Activated CD8-positive, alpha-beta memory T cell treated with anti-CD3 and anti-CD28 coated beads, Interleukin-2, amount 10 ng/mL, durations not matched to agents 7 days and 5 days (primary cell): ENCODE results near the gene ZBTB17. TPM values are rescaled to one million over a fixed set of nuclear protein-coding genes. Genes with fewer than 3 reads are reported as not detected.
A peak's percentile ranks its signal among the peaks of the same experiment; 100 is the strongest.

Experiments
- ATAC-seq: fragments of 150-1000 bp; cut with Tn5 transposase; one replicate; pipeline ENCODE4 v1.10.0; 2021; ENCODE audit warnings: moderate library complexity
- CTCF ChIA-PET: fragments of 350-600 bp; sonication (Branson Sonifier 250); formaldehyde crosslinking; loops from one replicate; lab custom pipeline; 2021; ENCODE audit warnings: antibody characterized with exemption; lab: Charles Lee
- DNase-seq: peaks from one replicate; pipeline ENCODE4 v3.0.0-alpha.2; 2020
- H3K27ac Mint-ChIP-seq: one replicate; pipeline ENCODE4 v1.8.0; 2021; ENCODE audit warnings: mild to moderate bottlenecking, mixed read lengths
- H3K27me3 Mint-ChIP-seq: one replicate; pipeline ENCODE4 v1.8.0; 2021; ENCODE audit warnings: mixed read lengths
- H3K36me3 Mint-ChIP-seq: one replicate; pipeline ENCODE4 v1.8.0; 2021; ENCODE audit warnings: mild to moderate bottlenecking, mixed read lengths
- H3K4me1 Mint-ChIP-seq: one replicate; pipeline ENCODE4 v1.8.0; 2021; ENCODE audit warnings: mixed read lengths
- H3K4me3 Mint-ChIP-seq: one replicate; pipeline ENCODE4 v1.8.0; 2021; ENCODE audit warnings: mild to moderate bottlenecking, moderate library complexity, mixed read lengths
- H3K9me3 Mint-ChIP-seq: one replicate; pipeline ENCODE4 v1.8.0; 2022; ENCODE audit warnings: low read depth, mixed read lengths
- total RNA-seq, 2 experiments: library from RNA; stranded (reverse); gene quantifications; one replicate each; pipeline ENCODE4 v1.2.3, GENCODE V29; 2021

The ZBTB17 gene
- total RNA-seq, 2 experiments from 2014 or later, result 55.8 to 68.8 TPM

GRCh38 chr1:15969321-15969880, 6.5 kb downstream of the ZBTB17 start:
- DNase-seq (no peak), ATAC-seq (no peak)
- H3K4me1 Mint-ChIP-seq, result peaks cover 55% of the 10 kb centered on the region
- H3K36me3 Mint-ChIP-seq, result peaks cover 60% of the 10 kb centered on the region
- no peak overlapping the region for H3K27ac Mint-ChIP-seq
- CTCF ChIA-PET, result interaction anchor here (0.6 kb wide), 1 partner anchor 73 kb away, joined by 3 read pairs; no protein-coding TSS in a partner anchor
- no peaks in the 10 kb centered on the region for H3K27me3 Mint-ChIP-seq
- H3K9me3 Mint-ChIP-seq, result no peaks in the 10 kb centered on the region
- H3K4me3 Mint-ChIP-seq, result no peak overlapping the region

- H3K4me1 Mint-ChIP-seq, result peaks cover 60% of the 10 kb centered on the region
- H3K27me3 Mint-ChIP-seq, result no peaks in the 10 kb centered on the region
- H3K27ac Mint-ChIP-seq, result no peak overlapping the region
- ATAC-seq, result no peak
- no peaks in the 10 kb centered on the region for H3K9me3 Mint-ChIP-seq
- DNase-seq, result no peak
- H3K36me3 Mint-ChIP-seq, result peaks cover 59% of the 10 kb centered on the region
- H3K4me3 Mint-ChIP-seq, result no peak overlapping the region
- CTCF ChIA-PET, result interaction anchor here (1.3 kb wide), 1 partner anchor 135 kb away, joined by 4 read pairs; no protein-coding TSS in a partner anchor
Observed at GRCh38 chr1:15968172-15968571, 7.7 kb downstream of the ZBTB17 start.

- peak overlapping the region; percentile 51 for H3K27ac Mint-ChIP-seq
- no peak for DNase-seq
- CTCF ChIA-PET, result interaction anchor here (1.3 to 2.2 kb wide), 2 partner anchors 9 to 133 kb away, joined by 4 to 9 read pairs; partner anchors contain the start of gene ZBTB17
- ATAC-seq, result no peak
- no peak overlapping the region for H3K4me3 Mint-ChIP-seq
- no peaks in the 10 kb centered on the region for H3K9me3 Mint-ChIP-seq
- H3K27me3 Mint-ChIP-seq, result no peaks in the 10 kb centered on the region
- H3K36me3 Mint-ChIP-seq, result peaks cover 46% of the 10 kb centered on the region
- peaks cover 66% of the 10 kb centered on the region for H3K4me1 Mint-ChIP-seq
Observed at GRCh38 chr1:15966956-15967344, 9.0 kb downstream of the ZBTB17 start.

GRCh38 chr1:15966081-15966955, 9.6 kb downstream of the ZBTB17 start:
- ATAC-seq (peak; percentile 84), DNase-seq (peak; percentile 90)
- Mint-ChIP-seq H3K27me3 (no peaks in the 10 kb centered on the region), H3K9me3 (no peaks in the 10 kb centered on the region), H3K4me3 (peak overlapping the region; percentile 37), H3K4me1 (peaks cover 65% of the 10 kb centered on the region), H3K36me3 (peaks cover 46% of the 10 kb centered on the region), H3K27ac (peak overlapping the region; percentile 80)
- CTCF ChIA-PET, result interaction anchor here (1.1 to 2.2 kb wide), 2 partner anchors 10 to 151 kb away, joined by 5 to 9 read pairs; partner anchors contain the start of gene ZBTB17

GRCh38 chr1:15965228-15965767, 10.6 kb downstream of the ZBTB17 start:
- Mint-ChIP-seq H3K27me3 (no peaks in the 10 kb centered on the region), H3K4me1 (peaks cover 65% of the 10 kb centered on the region), H3K27ac (peak overlapping the region; percentile 80), H3K36me3 (peaks cover 42% of the 10 kb centered on the region), H3K4me3 (peak overlapping the region; percentile 37), H3K9me3 (no peaks in the 10 kb centered on the region)
- CTCF ChIA-PET, result interaction anchor here (1.1 to 2.2 kb wide), 4 partner anchors 11 to 641 kb away, joined by 3 to 9 read pairs (median 4); partner anchors contain the start of gene ZBTB17
- DNase-seq, result no peak
- ATAC-seq, result no peak

- peaks cover 34% of the 10 kb centered on the region for H3K36me3 Mint-ChIP-seq
- peaks cover 68% of the 10 kb centered on the region for H3K4me1 Mint-ChIP-seq
- DNase-seq (no peak), ATAC-seq (peak; percentile 42)
- no peaks in the 10 kb centered on the region for H3K27me3 Mint-ChIP-seq
- peak overlapping the region; percentile 53 for H3K4me3 Mint-ChIP-seq
- CTCF ChIA-PET, result interaction anchor here (0.6 to 1.9 kb wide), 8 partner anchors 10 to 640 kb away, joined by 3 to 5 read pairs (median 3); partner anchors contain the start of gene SPEN
- no peaks in the 10 kb centered on the region for H3K9me3 Mint-ChIP-seq
- peak overlapping the region; percentile 80 for H3K27ac Mint-ChIP-seq
Observed at GRCh38 chr1:15963968-15964648, 11.8 kb downstream of the ZBTB17 start.

GRCh38 chr1:15963363-15963967, 12.4 kb downstream of the ZBTB17 start:
- CTCF ChIA-PET, result interaction anchor here (0.6 to 2.1 kb wide), 7 partner anchors 9 to 148 kb away, joined by 3 to 8 read pairs (median 3); partner anchors contain the start of gene SPEN
- Mint-ChIP-seq H3K27me3 (no peaks in the 10 kb centered on the region), H3K27ac (peak overlapping the region; percentile 19), H3K4me3 (peak overlapping the region; percentile 1), H3K36me3 (peaks cover 27% of the 10 kb centered on the region), H3K9me3 (no peaks in the 10 kb centered on the region), H3K4me1 (peaks cover 65% of the 10 kb centered on the region)
- ATAC-seq (no peak), DNase-seq (no peak)

GRCh38 chr1:15962671-15963362, 13.1 kb downstream of the ZBTB17 start:
- Mint-ChIP-seq H3K4me1 (peaks cover 62% of the 10 kb centered on the region), H3K27ac (no peak overlapping the region), H3K36me3 (peaks cover 21% of the 10 kb centered on the region), H3K9me3 (no peaks in the 10 kb centered on the region), H3K27me3 (no peaks in the 10 kb centered on the region), H3K4me3 (no peak overlapping the region)
- ATAC-seq (no peak), DNase-seq (no peak)
- CTCF ChIA-PET, result interaction anchor here (1.9 to 2.1 kb wide), 2 partner anchors 11 to 148 kb away, joined by 5 to 8 read pairs; no protein-coding TSS in a partner anchor

- H3K36me3 Mint-ChIP-seq, result peaks cover 20% of the 10 kb centered on the region
- H3K4me1 Mint-ChIP-seq, result peaks cover 61% of the 10 kb centered on the region
- CTCF ChIA-PET, result interaction anchor here (2.1 kb wide), 1 partner anchor 147 kb away, joined by 8 read pairs; no protein-coding TSS in a partner anchor
- H3K4me3 Mint-ChIP-seq, result no peak overlapping the region
- no peaks in the 10 kb centered on the region for H3K9me3 Mint-ChIP-seq
- H3K27me3 Mint-ChIP-seq, result no peaks in the 10 kb centered on the region
- ATAC-seq, result no peak
- no peak overlapping the region for H3K27ac Mint-ChIP-seq
- DNase-seq, result no peak
Observed at GRCh38 chr1:15962176-15962575, 13.7 kb downstream of the ZBTB17 start.

- Mint-ChIP-seq H3K27me3 (no peaks in the 10 kb centered on the region), H3K36me3 (peaks cover 18% of the 10 kb centered on the region), H3K4me3 (no peak overlapping the region), H3K4me1 (peaks cover 55% of the 10 kb centered on the region), H3K27ac (no peak overlapping the region), H3K9me3 (no peaks in the 10 kb centered on the region)
- CTCF ChIA-PET, result interaction anchor here (1.0 to 3.2 kb wide), 3 partner anchors 38 to 169 kb away, joined by 3 to 8 read pairs (median 7); no protein-coding TSS in a partner anchor
- ATAC-seq, result no peak
- DNase-seq, result no peak
Observed at GRCh38 chr1:15961492-15961891, 14.4 kb downstream of the ZBTB17 start.

GRCh38 chr1:15960808-15961207, 15.1 kb downstream of the ZBTB17 start:
- Mint-ChIP-seq H3K4me1 (peaks cover 53% of the 10 kb centered on the region), H3K4me3 (no peak overlapping the region), H3K27ac (no peak overlapping the region), H3K36me3 (peaks cover 16% of the 10 kb centered on the region), H3K27me3 (no peaks in the 10 kb centered on the region), H3K9me3 (no peaks in the 10 kb centered on the region)
- CTCF ChIA-PET, result interaction anchor here (1.0 to 3.2 kb wide), 3 partner anchors 10 to 169 kb away, joined by 3 to 7 read pairs (median 6); no protein-coding TSS in a partner anchor
- ATAC-seq, result no peak
- no peak for DNase-seq
